ENCODE data around the gene RPS6KB2. TPM values are rescaled to one million over a fixed set of nuclear protein-coding genes. Genes with fewer than 3 reads are reported as not detected.

RPS6KB2 gene
- total RNA-seq, 2 experiments from 2014 or later = 57.4 to 57.5 TPM

GRCh38 chr11:67432655-67433349, 4.5 kb downstream of the RPS6KB2 start:
- intact Hi-C loops (cut with micrococcal nuclease) = no loop called here
- POLR2A ChIA-PET = interaction anchor here (0.8 to 1.3 kb wide), 5 partner anchors 16 to 32 kb away, joined by 3 to 4 read pairs (median 3); no protein-coding TSS in a partner anchor
- Mint-ChIP-seq H3K4me3 (no peak overlapping the region), H3K9me3 (no peaks in the 10 kb centered on the region), H3K27me3 (no peaks in the 10 kb centered on the region), H3K4me1 (ENCODE audit: low read depth) (peaks cover 48% of the 10 kb centered on the region), H3K27ac (peak overlapping the region; percentile 81), H3K36me3 (peaks cover 43% of the 10 kb centered on the region)
- CTCF ChIA-PET = no interaction called here
- DNase-seq = no peak

GRCh38 chr11:67433536-67434394, 5.5 kb downstream of the RPS6KB2 start:
- no peaks in the 10 kb centered on the region for H3K27me3 Mint-ChIP-seq
- peaks cover 47% of the 10 kb centered on the region for H3K4me1 Mint-ChIP-seq (ENCODE audit: low read depth)
- POLR2A ChIA-PET = interaction anchor here (0.8 to 1.3 kb wide), 4 partner anchors 29 to 45 kb away, joined by 3 read pairs; no protein-coding TSS in a partner anchor
- peak; percentile 54 for DNase-seq
- CTCF ChIA-PET = interaction anchor here (0.6 kb wide), 1 partner anchor 10 kb away, joined by 5 read pairs; no protein-coding TSS in a partner anchor
- H3K4me3 Mint-ChIP-seq = peak overlapping the region; percentile 49
- H3K9me3 Mint-ChIP-seq = no peaks in the 10 kb centered on the region
- H3K27ac Mint-ChIP-seq = peak overlapping the region; percentile 81
- intact Hi-C loops (cut with micrococcal nuclease) = loop anchor here (1.0 kb wide), 1 partner anchor 80 kb away; the partner anchor contains the start of gene POLD4
- H3K36me3 Mint-ChIP-seq = peaks cover 49% of the 10 kb centered on the region

GRCh38 chr11:67434395-67434881, 6.1 kb downstream of the RPS6KB2 start:
- ChIA-PET CTCF (no interaction called here), POLR2A (interaction anchor here (1.0 to 6.8 kb wide), 3 partner anchors 34 to 52 kb away, joined by 3 to 67 read pairs (median 3); partner anchors contain the start of gene AIP)
- no peaks in the 10 kb centered on the region for H3K27me3 Mint-ChIP-seq
- peak; percentile 65 for DNase-seq
- H3K4me1 Mint-ChIP-seq (ENCODE audit: low read depth) = peaks cover 51% of the 10 kb centered on the region
- H3K27ac Mint-ChIP-seq = peak overlapping the region; percentile 81
- peaks cover 56% of the 10 kb centered on the region for H3K36me3 Mint-ChIP-seq
- peak overlapping the region; percentile 49 for H3K4me3 Mint-ChIP-seq
- intact Hi-C loops (cut with micrococcal nuclease) = loop anchor here (1.0 kb wide), 1 partner anchor 81 kb away; the partner anchor contains the start of gene POLD4
- H3K9me3 Mint-ChIP-seq = no peaks in the 10 kb centered on the region

- peak; percentile 59 for DNase-seq
- no peaks in the 10 kb centered on the region for H3K9me3 Mint-ChIP-seq
- H3K27me3 Mint-ChIP-seq = no peaks in the 10 kb centered on the region
- POLR2A ChIA-PET = interaction anchor here (4.0 to 6.8 kb wide), 2 partner anchors 27 to 51 kb away, joined by 22 to 67 read pairs; partner anchors contain the start of gene AIP
- peaks cover 53% of the 10 kb centered on the region for H3K4me1 Mint-ChIP-seq (ENCODE audit: low read depth)
- CTCF ChIA-PET = no interaction called here
- intact Hi-C loops (cut with micrococcal nuclease) = no loop called here
- peaks cover 61% of the 10 kb centered on the region for H3K36me3 Mint-ChIP-seq
- H3K27ac Mint-ChIP-seq = peak overlapping the region; percentile 95
- peak overlapping the region; percentile 85 for H3K4me3 Mint-ChIP-seq
Observed at GRCh38 chr11:67435031-67435726, 6.9 kb downstream of the RPS6KB2 start.

- Mint-ChIP-seq H3K4me3 (peak overlapping the region; percentile 85), H3K27ac (peak overlapping the region; percentile 95), H3K27me3 (no peaks in the 10 kb centered on the region), H3K4me1 (ENCODE audit: low read depth) (peaks cover 56% of the 10 kb centered on the region), H3K36me3 (peaks cover 59% of the 10 kb centered on the region), H3K9me3 (no peaks in the 10 kb centered on the region)
- no peak for DNase-seq
- ChIA-PET CTCF (interaction anchor here (1.3 to 3.9 kb wide), 2 partner anchors 16 to 33 kb away, joined by 3 to 46 read pairs; partner anchors contain the start of genes PPP1CA and TBC1D10C), POLR2A (interaction anchor here (0.9 to 6.8 kb wide), 13 partner anchors 8 to 179 kb away, joined by 3 to 68 read pairs (median 8); partner anchors contain the start of genes AIP, CDK2AP2, PPP1CA and RPS6KB2)
- intact Hi-C loops (cut with micrococcal nuclease) = loop anchor here (2.0 kb wide), 1 partner anchor 31 kb away; the partner anchor contains the start of gene TBC1D10C
Observed at GRCh38 chr11:67435727-67436458, 7.6 kb downstream of the RPS6KB2 start.

GRCh38 chr11:67436459-67437081, 8.3 kb downstream of the RPS6KB2 start:
- no peaks in the 10 kb centered on the region for H3K27me3 Mint-ChIP-seq
- peaks cover 58% of the 10 kb centered on the region for H3K36me3 Mint-ChIP-seq
- ChIA-PET POLR2A (interaction anchor here (0.9 to 6.8 kb wide), 18 partner anchors 8 to 178 kb away, joined by 3 to 68 read pairs (median 6); partner anchors contain the start of genes AIP, CDK2AP2, PITPNM1 and PPP1CA), CTCF (interaction anchor here (0.8 to 3.9 kb wide), 7 partner anchors 8 to 80 kb away, joined by 3 to 46 read pairs (median 5); partner anchors contain the start of genes PITPNM1, PPP1CA, RPS6KB2 and TBC1D10C)
- intact Hi-C loops (cut with micrococcal nuclease) = loop anchor here (1.0 to 2.0 kb wide), 2 partner anchors 8 to 32 kb away; partner anchors contain the start of genes RPS6KB2 and TBC1D10C
- DNase-seq = peak; percentile 90
- peaks cover 59% of the 10 kb centered on the region for H3K4me1 Mint-ChIP-seq (ENCODE audit: low read depth)
- no peaks in the 10 kb centered on the region for H3K9me3 Mint-ChIP-seq
- peak overlapping the region; percentile 95 for H3K27ac Mint-ChIP-seq
- H3K4me3 Mint-ChIP-seq = peak overlapping the region; percentile 85

- peak within 1 kb of the TSS; percentile 95 for H3K27ac Mint-ChIP-seq
- H3K9me3 Mint-ChIP-seq = no peaks in the 10 kb centered on the region
- DNase-seq = peak; percentile 85
- intact Hi-C loops (cut with micrococcal nuclease) = loop anchor here (1.0 to 2.0 kb wide), 2 partner anchors 9 to 32 kb away; partner anchors contain the start of genes RPS6KB2 and TBC1D10C
- POLR2A ChIA-PET = interaction anchor here (0.9 to 6.8 kb wide), 22 partner anchors 9 to 177 kb away, joined by 3 to 68 read pairs (median 6); partner anchors contain the start of genes AIP, CDK2AP2, PITPNM1 and PPP1CA
- CTCF ChIA-PET = interaction anchor here (0.8 to 3.9 kb wide), 14 partner anchors 9 to 81 kb away, joined by 3 to 46 read pairs (median 4); partner anchors contain the start of genes CDK2AP2, PITPNM1, PPP1CA and RPS6KB2
- no peaks in the 10 kb centered on the region for H3K27me3 Mint-ChIP-seq
- peak within 1 kb of the TSS; percentile 85 for H3K4me3 Mint-ChIP-seq
- peaks cover 59% of the 10 kb centered on the region for H3K4me1 Mint-ChIP-seq (ENCODE audit: low read depth)
- H3K36me3 Mint-ChIP-seq = peaks cover 51% of the 10 kb centered on the region
Observed at GRCh38 chr11:67437082-67437808, 9.0 kb downstream of the RPS6KB2 start, which contains the start of gene PTPRCAP. Gene PTPRCAP, minus strand, starts transcription at chr11:67437682. Its CDS starts 63 bp downstream, at chr11:67437619.

GRCh38 chr11:67437809-67438157, 9.5 kb downstream of the RPS6KB2 start:
- ChIA-PET CTCF (interaction anchor here (0.9 to 3.9 kb wide), 12 partner anchors 9 to 70 kb away, joined by 3 to 46 read pairs (median 4); partner anchors contain the start of genes CDK2AP2, PITPNM1, PPP1CA and RPS6KB2), POLR2A (interaction anchor here (0.8 to 6.8 kb wide), 20 partner anchors 10 to 166 kb away, joined by 3 to 68 read pairs (median 6); partner anchors contain the start of genes AIP, CDK2AP2, PITPNM1 and PPP1CA)
- Mint-ChIP-seq H3K4me3 (peak overlapping the region; percentile 85), H3K27me3 (no peaks in the 10 kb centered on the region), H3K4me1 (ENCODE audit: low read depth) (peaks cover 59% of the 10 kb centered on the region), H3K9me3 (no peaks in the 10 kb centered on the region), H3K36me3 (peaks cover 49% of the 10 kb centered on the region), H3K27ac (peak overlapping the region; percentile 95)
- intact Hi-C loops (cut with micrococcal nuclease) = loop anchor here (1.0 to 2.0 kb wide), 4 partner anchors 9 to 47 kb away; partner anchors contain the start of genes RPS6KB2, TBC1D10C and TMEM134
- DNase-seq = no peak
